ENCODE measurements around the gene NUDT13.
"Not testable (repeated sequence)": the region's sequence is repeated elsewhere in the genome, so short reads cannot be mapped to it uniquely, and the experiment has no call there.

GRCh38 chr10:73109248-73109652, 1.0 kb upstream of the NUDT13 start:
- not testable (repeated sequence) for TF ChIP-seq EZH2 (IDR thresholded peaks at IDR 0.05; ENCODE audit: borderline replicate concordance, insufficient read depth, low read depth, low read length, poor library complexity, severe bottlenecking)
- TF ChIP-seq, protein P1, sequence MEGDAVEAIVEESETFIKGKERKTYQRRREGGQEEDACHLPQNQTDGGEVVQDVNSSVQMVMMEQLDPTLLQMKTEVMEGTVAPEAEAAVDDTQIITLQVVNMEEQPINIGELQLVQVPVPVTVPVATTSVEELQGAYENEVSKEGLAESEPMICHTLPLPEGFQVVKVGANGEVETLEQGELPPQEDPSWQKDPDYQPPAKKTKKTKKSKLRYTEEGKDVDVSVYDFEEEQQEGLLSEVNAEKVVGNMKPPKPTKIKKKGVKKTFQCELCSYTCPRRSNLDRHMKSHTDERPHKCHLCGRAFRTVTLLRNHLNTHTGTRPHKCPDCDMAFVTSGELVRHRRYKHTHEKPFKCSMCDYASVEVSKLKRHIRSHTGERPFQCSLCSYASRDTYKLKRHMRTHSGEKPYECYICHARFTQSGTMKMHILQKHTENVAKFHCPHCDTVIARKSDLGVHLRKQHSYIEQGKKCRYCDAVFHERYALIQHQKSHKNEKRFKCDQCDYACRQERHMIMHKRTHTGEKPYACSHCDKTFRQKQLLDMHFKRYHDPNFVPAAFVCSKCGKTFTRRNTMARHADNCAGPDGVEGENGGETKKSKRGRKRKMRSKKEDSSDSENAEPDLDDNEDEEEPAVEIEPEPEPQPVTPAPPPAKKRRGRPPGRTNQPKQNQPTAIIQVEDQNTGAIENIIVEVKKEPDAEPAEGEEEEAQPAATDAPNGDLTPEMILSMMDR (IDR thresholded peaks at IDR 0.05), result not testable (repeated sequence)

Data from B cell (primary cell).